ENCODE data around the gene SP2. TPM values are rescaled to one million over a fixed set of nuclear protein-coding genes. Genes with fewer than 3 reads are reported as not detected.

SP2 gene
- total and polyA plus RNA-seq, 2 donors from 2014 or later, result 9.0 to 23.6 TPM

GRCh38 chr17:47955497-47956461 is 59.7 kb downstream of the SP2 start:
- Histone ChIP-seq H3K4me3 (ENCODE audit: low read length in 3 of 3) (peak overlapping the region; percentile 16 to 86 (median 80)), H3K27ac (ENCODE audit: low read depth in 2 of 2, low read length in 2 of 2) (peak overlapping the region; percentile 84 to 95), H3K9ac (ENCODE audit: low read length in 3 of 3) (peak overlapping the region in 2 of 3 donors; percentile 26 to 99), H3K27me3 (ENCODE audit: control insufficient read depth, insufficient read depth, low read length) (no peaks in the 10 kb centered on the region), H3K9me3 (ENCODE audit: control insufficient read depth in 2 of 3, insufficient read depth in 1 of 3, low read length in 3 of 3) (no peaks in the 10 kb centered on the region), H3K4me1 (ENCODE audit: control insufficient read depth in 2 of 3, insufficient read depth in 2 of 3, low read depth in 1 of 3, low read length in 3 of 3) (peaks cover 0 to 37% (median 23%) of the 10 kb centered on the region in 3 donors), H3K36me3 (ENCODE audit: control insufficient read depth in 2 of 3, insufficient read depth in 3 of 3, low read length in 3 of 3) (no peaks in the 10 kb centered on the region)
- FAIRE-seq, result no peak
- no peak for TF ChIP-seq CTCF (IDR thresholded peaks at IDR 0.05; ENCODE audit: borderline replicate concordance, extremely low read depth, insufficient read depth)
- peak in 1 of 5 donors; percentile 92 for DNase-seq
- intact Hi-C loops (cut with DNase I), result no loop called here

- no peaks in the 10 kb centered on the region for H3K27me3 ChIP-seq (ENCODE audit: control insufficient read depth, insufficient read depth, low read length)
- intact Hi-C loops (cut with DNase I), result no loop called here
- H3K9ac ChIP-seq (ENCODE audit: low read length in 3 of 3), result peak overlapping the region; percentile 49 to 99 (median 72)
- H3K4me3 ChIP-seq (ENCODE audit: low read length in 3 of 3), result peak overlapping the region; percentile 44 to 86 (median 80)
- FAIRE-seq (no peak), DNase-seq (peak in 4 of 5 donors; percentile 38 to 67 (median 58))
- H3K36me3 ChIP-seq (ENCODE audit: control insufficient read depth in 2 of 3, insufficient read depth in 3 of 3, low read length in 3 of 3), result no peaks in the 10 kb centered on the region
- H3K9me3 ChIP-seq (ENCODE audit: control insufficient read depth in 2 of 3, insufficient read depth in 1 of 3, low read length in 3 of 3), result no peaks in the 10 kb centered on the region
- H3K4me1 ChIP-seq (ENCODE audit: control insufficient read depth in 2 of 3, insufficient read depth in 2 of 3, low read depth in 1 of 3, low read length in 3 of 3), result peaks cover 0 to 29% (median 23%) of the 10 kb centered on the region in 3 donors
- no peak for TF ChIP-seq CTCF (IDR thresholded peaks at IDR 0.05; ENCODE audit: borderline replicate concordance, extremely low read depth, insufficient read depth)
- peak overlapping the region; percentile 84 to 95 for H3K27ac ChIP-seq (ENCODE audit: low read depth in 2 of 2, low read length in 2 of 2)
Measured at GRCh38 chr17:47956791-47957590, 61.0 kb downstream of the SP2 start.

- FAIRE-seq, result no peak
- H3K27ac ChIP-seq (ENCODE audit: low read depth in 2 of 2, low read length in 2 of 2), result peak within 1 kb of the TSS; percentile 84 to 95
- no peaks in the 10 kb centered on the region for H3K27me3 ChIP-seq (ENCODE audit: control insufficient read depth, insufficient read depth, low read length)
- peak; percentile 72 to 86 (median 78) for DNase-seq
- H3K4me3 ChIP-seq (ENCODE audit: low read length in 3 of 3), result peak within 1 kb of the TSS; percentile 44 to 86 (median 80)
- TF ChIP-seq CTCF (IDR thresholded peaks at IDR 0.05; ENCODE audit: borderline replicate concordance, extremely low read depth, insufficient read depth), result no peak
- no peaks in the 10 kb centered on the region for H3K9me3 ChIP-seq (ENCODE audit: control insufficient read depth in 2 of 3, insufficient read depth in 1 of 3, low read length in 3 of 3)
- intact Hi-C loops (cut with DNase I), result no loop called here
- H3K9ac ChIP-seq (ENCODE audit: low read length in 3 of 3), result peak within 1 kb of the TSS; percentile 49 to 99 (median 72)
- H3K4me1 ChIP-seq (ENCODE audit: control insufficient read depth in 2 of 3, insufficient read depth in 2 of 3, low read depth in 1 of 3, low read length in 3 of 3), result peaks cover 0 to 23% (median 20%) of the 10 kb centered on the region in 3 donors
- no peaks in the 10 kb centered on the region for H3K36me3 ChIP-seq (ENCODE audit: control insufficient read depth in 2 of 3, insufficient read depth in 3 of 3, low read length in 3 of 3)
Measured at GRCh38 chr17:47957591-47958490, 61.8 kb downstream of the SP2 start, which contains the start of gene PRR15L. TSS of gene PRR15L (minus strand) at chr17:47957883. CDS start at chr17:47953234, 4,649 bp downstream.

Measured in kidney (tissue), 14 donors.